ACHN (cell line): ENCODE data around the gene CACNG7.

Source experiments
- DNase-seq: peaks from one replicate; pipeline ENCODE4 v3.0.0-alpha.2; 2015
- in situ Hi-C: cut with HindIII; loops from 2 replicates; pipeline ENCODE4 v1.10.0; 2017; ENCODE audit warnings: low sequenced_read_pairs, low pct_ligation_motif_present, low pct_unique_long_range_greater_than_20kb

CACNG7 gene

DNA sequence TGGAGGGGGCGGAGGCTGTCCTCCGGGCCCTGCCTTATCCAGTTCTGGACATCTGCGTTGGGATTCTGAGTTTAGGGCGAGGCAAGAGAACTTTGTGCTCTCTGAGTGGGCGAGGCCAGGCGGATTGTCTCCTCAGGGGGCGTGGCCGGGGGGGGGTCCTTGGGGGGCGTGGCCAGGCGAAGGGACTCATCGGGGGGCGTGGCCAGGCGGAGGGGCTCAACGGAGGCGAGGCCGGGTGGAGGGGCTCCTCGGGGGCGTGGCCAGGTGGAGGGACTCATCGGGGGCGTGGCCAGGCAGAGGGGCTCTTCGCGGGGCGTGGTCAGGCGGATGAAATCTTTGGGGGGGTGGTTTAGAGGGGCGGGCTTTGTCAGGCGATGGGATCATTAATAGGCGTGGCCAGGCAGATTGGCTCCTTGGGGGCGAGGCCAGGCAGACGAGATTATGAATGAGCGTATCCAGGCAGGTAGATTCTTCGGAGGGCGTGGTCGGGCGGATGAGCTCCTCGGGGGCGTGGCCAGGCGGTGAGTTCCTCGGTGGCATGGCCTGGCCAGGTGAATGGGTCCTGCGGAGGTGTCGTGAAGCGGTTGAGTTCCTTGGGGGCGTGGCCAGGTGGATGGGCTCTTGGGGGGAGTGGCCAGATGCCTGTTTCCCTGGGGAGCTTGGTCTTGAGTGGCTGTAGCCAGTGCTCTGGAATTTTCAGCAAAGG is 10.3 kb upstream of the CACNG7 start:
- in situ Hi-C loops: no loop called here

DNA sequence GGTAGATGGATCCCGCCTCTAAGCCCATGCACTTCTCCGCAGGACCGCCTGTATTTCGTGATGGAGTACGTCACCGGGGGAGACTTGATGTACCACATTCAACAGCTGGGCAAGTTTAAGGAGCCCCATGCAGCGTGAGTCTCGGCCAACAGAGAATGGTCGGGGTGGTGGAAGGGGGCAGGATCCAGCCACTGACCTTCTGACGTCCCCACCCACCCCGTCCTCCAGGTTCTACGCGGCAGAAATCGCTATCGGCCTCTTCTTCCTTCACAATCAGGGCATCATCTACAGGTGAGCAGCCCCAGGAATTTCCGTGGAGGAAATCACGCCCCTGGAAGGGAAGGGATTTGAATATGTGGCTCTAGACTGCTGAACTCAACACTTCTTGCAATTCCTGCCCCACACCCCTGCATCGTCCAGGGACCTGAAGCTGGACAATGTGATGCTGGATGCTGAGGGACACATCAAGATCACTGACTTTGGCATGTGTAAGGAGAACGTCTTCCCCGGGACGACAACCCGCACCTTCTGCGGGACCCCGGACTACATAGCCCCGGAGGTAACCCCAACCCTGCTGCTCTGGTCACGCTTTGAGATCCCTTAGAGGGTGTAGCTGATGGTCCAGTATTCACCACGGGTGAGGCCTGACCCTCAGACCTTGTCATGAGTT is 8.8 kb upstream of the CACNG7 start:
- in situ Hi-C loops: no loop called here
- DNase-seq: no peak

More for the DNA sequence above, 10.3 kb upstream of the CACNG7 start:
- no peak for DNase-seq

DNA sequence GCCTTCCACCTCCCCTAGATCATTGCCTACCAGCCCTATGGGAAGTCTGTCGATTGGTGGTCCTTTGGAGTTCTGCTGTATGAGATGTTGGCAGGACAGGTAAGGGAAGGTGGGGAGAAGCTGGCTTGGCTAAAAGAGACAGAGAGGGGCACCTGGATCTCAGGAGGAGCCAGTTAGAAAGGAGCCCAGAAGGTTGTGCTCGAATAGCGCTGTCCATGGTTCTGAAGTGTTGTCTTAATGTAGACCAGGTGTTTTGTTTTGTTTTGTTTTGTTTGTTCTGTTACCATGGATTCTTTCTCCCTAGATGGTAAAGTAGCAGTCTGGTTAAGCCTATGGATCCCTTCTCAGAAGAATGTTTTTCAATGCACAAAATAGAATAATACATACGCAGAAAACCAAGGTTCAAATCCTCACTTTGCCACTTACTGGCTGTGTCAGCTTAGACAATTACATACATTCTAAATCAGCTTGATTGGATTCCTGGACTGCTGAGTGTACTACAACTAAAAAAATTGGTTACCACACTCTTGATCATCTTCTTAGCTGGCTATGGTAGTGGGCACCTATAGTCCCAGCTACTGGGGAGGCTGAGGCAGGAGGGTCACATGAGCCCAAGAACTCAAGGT is 5.9 kb upstream of the CACNG7 start:
- in situ Hi-C loops: no loop called here
- peak; percentile 9 for DNase-seq

DNA sequence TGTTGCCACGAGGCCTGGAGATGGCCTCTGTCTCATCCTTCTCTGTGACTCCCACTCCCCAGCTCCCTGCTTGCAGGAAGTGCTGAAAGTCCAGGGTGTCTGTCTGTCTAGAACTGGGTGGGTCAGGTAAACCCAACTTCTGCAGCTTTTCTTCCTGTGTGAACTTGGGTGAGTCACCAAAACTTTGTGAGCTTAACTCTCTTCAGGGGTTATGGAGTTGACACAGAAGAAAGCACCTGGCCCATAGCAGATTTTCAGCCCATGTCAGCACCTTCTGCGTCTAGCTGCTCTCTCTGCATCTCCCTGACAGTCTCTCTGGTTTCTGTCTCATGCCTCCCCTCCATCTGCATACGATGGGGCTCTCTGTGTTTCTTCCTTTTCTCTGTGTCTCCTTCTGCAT is 4.2 kb upstream of the CACNG7 start:
- no peak for DNase-seq

DNA sequence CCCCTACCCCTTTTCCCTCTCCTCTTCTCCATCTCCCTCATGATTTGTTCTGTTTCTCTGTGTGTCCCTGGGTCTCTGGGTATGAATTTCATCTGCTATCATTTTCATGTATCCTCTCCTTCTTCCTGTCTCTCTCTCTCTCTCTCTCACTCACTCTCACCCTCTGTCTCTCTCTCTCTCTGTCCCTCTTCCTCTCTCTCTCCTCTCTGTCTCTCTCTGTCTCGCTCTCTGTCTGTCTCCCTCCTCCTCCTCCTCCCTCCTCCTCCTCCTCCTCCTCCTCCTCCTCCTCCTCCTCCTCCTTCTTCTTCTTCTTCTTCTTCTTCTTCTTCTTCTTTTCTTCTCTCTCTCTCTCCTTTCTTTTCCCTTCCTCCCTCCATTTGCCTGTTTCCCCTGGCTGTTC is 3.3 kb upstream of the CACNG7 start:
- in situ Hi-C loops: no loop called here
- no peak for DNase-seq

More for the DNA sequence above, 4.2 kb upstream of the CACNG7 start:
- in situ Hi-C loops: no loop called here

DNA sequence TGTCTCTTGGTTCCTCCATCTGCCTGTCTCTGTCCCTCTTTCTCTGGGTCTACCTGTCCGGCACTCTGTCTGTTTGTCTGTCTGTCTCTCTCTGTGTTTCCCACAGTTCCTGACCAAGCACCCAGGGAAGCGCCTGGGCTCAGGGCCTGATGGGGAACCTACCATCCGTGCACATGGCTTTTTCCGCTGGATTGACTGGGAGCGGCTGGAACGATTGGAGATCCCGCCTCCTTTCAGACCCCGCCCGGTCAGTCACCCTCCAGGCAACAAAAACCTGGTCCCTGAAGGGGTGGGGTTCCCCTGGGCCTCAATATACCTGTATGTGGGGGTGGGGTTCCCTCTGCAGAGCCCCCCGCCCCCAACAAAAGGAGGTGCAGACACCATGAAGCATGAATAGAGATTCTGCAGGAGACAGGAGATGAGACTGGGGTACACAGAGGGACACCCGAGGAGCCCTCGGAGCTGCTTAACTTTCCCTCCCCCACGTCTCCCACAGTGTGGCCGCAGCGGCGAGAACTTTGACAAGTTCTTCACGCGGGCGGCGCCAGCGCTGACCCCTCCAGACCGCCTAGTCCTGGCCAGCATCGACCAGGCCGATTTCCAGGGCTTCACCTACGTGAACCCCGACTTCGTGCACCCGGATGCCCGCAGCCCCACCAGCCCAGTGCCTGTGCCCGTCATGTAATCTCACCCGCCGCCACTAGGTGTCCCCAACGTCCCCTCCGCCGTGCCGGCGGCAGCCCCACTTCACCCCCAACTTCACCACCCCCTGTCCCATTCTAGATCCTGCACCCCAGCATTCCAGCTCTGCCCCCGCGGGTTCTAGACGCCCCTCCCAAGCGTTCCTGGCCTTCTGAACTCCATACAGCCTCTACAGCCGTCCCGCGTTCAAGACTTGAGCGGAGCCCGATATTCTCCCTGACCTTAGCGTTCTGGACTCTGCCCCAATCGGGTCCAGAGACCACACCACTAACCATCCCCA is 2.6 kb upstream of the CACNG7 start:
- DNase-seq: no peak
- in situ Hi-C loops: no loop called here

DNA sequence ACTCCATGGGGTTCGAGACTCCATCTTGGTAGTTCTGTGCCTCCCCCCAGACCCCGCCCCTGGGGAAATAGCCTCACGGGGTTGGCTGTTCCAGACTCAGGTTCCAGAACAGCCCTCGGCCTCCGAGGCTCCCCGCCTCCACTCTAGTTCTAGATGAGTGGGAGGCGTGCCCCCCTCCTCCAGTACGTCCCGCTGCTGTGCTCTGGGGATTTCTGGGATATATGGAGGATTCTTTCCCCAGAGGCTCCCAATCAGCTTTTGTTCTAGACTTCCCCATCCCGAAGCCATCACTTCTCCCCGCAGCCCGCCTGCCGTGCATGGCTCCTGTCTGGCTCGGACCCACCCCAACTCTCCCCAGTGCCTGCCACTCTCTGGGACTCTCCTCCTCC is 1.9 kb upstream of the CACNG7 start:
- DNase-seq: no peak
- in situ Hi-C loops: no loop called here

DNA sequence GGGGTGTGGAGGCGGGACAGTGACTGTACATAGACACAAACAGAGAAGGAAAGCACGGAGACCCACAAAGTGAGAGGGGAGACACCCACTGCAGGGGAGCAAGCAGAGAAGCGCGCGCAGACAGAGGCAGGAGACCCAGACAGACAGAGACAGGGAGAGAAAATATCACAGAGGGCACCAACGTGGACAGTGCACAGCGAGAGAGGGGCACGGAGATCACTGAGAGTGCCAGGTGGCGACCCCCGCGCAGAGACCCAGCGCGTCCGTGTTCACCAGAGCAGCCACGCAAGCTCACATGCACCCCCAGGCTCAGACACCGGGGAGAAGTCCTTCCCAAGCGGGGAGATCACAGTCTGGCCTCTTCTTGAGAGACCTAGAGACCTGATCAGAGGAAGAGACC is 1.4 kb upstream of the CACNG7 start:
- no peak for DNase-seq
- in situ Hi-C loops: no loop called here

DNA sequence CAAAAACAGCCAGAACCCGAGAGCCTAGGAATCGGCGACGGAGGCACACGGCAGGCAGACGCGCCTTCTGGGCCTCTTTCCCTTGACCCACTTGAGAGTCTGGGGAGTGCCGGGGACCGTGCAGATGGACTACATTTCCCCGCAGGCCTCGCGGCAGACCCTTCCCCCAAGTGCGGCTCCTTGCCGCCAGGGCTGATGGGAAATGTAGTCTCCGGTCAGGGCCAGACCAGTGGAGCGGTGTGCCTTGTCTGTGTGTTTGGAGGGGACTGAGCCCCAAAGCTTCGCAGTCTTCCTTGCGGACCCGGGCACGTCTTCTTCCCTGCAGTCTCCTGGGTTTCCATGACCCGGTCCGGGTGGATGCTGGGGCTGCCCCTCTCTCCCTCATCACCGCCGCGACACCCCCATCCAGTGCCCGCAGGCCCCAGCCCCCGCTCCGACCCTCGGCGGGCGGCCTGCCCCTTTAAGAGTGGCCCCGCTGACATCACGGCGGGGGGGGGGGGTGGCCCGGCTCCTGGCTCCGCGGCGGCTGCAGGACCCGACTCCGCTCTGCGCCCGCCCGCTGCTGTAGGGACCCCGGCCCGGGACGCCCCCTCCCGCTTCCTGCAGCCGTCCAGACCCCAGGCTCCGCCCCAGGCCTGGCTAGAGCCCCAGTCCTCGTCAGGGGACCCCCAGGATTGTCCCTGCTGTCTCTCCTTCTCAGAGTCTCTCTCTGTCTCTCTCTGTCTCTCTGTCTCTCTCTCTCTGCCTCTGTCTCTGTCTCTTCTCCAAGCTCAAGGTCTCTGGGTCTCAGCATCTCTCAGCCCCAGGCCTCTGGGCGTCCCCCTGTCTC is 758 bp upstream of the CACNG7 start:
- in situ Hi-C loops: no loop called here
- DNase-seq: no peak

DNA sequence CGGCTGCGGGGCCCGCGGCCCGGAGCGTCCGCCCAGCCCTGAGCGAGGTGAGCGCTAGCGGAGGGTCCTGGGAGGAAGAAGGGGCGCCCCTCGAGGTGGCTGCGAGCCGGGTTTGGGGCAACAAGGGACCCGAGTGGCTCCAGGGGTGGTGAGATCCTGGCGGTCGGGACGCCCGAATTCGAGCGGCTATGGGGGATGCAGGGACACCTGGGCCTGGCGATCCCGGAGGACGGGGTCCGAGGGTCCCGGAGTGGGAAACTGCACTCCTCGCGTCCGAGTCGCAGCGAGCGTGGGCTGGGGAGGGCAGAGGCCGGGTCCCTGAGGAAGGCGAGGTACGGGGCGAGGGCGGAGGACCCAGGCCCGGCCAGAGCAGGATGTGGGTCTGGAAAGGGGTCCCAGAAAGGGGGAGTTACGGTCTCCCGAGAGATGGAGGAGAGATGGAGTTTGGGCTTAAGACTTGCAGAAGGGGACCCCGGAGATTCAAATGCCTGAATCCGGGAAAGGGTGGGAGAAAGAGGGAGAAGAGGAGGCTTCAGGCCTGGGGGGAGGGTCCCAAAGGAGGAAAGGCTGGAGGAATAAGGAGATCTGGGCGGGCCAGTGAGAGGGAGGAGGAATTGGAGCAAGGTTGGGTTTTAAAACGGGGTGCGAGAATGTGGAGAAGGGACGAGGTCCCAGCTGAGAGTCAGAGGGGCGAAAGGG is 542 bp downstream of the CACNG7 start:
- DNase-seq: no peak

DNA sequence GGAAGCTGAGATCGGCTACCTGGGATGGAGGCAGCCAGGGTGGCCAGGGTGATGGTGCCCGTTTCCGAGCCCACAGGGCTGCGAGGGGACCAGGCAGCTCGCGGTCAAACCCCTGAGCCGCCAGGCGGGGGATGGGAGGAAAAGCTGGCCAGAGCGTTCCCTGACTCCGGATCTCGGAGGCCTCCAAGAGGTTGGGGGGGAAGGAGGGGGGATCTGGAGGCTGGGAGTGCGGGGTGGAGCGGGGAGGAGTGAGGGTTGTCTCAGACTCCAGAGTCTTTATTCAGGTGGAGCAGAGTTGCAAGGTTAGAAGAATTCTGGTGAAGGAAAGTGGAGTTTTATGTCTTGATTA is 1.1 kb downstream of the CACNG7 start:
- in situ Hi-C loops: no loop called here
- no peak for DNase-seq

More for the DNA sequence above, 542 bp downstream of the CACNG7 start:
- in situ Hi-C loops: no loop called here

DNA sequence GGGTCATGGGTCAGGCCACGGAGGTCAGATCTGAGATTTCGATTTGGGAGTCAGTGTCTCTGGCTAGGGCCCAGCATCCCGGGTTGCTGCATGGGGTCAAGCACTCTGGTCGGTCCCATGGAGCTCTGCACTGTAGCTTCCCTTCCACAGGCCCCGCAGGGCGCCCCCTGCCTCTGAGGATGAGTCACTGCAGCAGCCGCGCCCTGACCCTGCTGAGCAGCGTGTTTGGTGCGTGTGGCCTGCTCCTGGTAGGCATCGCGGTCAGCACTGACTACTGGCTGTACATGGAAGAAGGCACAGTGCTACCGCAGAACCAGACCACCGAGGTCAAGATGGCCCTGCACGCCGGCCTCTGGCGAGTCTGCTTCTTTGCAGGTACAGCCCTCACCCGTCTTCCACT is 3.6 kb downstream of the CACNG7 start:
- in situ Hi-C loops: no loop called here
- no peak for DNase-seq

DNA sequence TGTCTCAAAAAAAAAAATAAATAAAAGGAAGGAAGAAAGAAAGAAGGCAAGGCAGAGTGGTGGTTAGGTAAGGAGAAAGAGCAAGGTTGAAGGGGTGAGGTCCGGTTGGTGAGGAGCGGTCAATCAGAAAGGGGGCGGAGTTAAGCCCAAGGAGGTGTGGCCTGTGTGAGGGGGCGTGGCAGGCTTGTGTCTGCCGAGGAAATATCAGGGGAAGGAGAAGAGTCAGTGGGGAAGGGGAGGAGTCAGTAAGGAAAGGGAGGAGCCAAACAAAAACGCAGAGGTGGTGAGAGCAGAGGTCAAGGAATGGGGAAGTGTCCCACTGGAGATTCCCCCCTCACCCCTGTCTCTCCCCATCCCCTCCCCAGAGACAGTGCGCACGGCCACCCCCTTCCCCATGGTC is 5.9 kb downstream of the CACNG7 start:
- in situ Hi-C loops: no loop called here
- no peak for DNase-seq

DNA sequence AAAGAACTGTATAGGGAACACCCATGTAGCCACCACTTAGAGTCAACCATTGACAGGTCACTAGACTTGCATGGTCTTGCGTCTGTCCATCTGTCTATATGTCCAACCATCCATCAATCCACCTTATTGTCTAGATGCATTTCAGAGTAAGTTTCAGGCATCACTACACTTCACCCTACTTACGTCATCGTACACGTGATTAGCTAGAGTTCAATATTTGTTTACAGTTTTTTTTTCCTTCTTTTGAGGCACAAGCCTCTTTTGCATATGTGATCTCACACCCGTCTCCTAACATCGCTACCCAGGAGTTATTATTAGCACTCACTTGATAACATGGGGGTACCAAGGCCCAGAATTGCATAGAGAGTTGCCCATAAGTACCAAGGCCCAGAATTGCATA is 6.9 kb downstream of the CACNG7 start:
- in situ Hi-C loops: no loop called here

DNA sequence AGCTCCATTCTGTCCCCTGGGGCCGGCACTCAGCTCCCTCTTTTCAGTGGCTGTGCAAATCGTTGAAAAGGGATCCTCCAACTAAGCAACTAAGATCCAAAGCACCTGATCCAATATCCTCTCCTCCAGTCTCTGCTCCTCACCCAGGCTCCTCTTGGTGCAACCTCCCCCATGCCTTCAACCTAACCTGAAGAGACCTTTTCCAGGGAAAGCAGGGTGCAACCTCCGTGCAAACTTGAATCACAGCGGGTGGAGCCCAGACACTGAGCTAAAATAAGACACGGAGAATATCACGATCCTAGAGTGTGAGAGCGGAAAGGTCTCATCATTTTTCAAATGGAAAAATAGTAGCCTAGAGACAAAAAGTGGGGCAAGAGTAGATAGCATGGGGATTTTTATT is 8.3 kb downstream of the CACNG7 start:
- in situ Hi-C loops: no loop called here
- DNase-seq: no peak

More for the DNA sequence above, 6.9 kb downstream of the CACNG7 start:
- DNase-seq: no peak

DNA sequence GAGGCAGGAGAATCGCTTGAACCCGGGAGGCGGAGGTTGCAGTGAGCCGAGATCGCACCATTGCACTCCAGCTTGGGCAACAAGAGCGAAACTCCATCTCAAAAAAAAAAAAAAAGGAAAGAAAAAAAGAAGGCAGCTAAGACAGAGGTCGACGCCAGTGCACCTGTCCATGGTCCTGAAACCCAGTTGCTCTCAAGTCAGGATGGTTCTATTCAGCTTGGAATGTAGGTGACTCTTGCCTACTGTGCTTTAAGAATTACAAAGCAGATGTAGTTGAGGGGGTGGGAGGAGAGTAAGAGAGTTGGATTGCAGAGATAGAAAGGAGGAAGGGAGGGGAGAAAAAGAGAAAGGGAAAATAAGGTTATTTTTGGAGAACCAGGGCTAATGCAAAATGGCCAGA is 18.7 kb downstream of the CACNG7 start:
- in situ Hi-C loops: loop anchor here (25.0 kb wide), 1 partner anchor 110 kb away; no protein-coding TSS in a partner anchor
- DNase-seq: peak; percentile 38

DNA sequence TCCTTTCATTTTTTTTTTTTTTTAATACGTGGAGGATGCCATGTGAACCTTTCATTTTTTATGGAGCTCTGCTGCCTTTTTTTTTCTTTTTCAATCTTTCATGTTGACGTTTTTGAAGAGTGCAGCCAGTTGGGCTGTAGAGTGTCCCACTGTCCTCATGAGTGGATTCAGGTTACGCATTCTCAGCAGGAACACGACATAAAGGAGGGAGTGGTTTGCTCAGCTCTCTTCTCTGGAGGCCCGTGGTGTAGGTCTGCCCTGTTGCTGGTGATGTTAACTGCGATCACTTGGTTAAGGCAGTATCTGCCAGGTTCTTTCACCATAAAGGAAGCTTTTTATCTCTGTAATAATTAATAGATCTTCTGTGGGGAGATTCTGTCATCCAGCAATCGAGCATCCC is 27.0 kb downstream of the CACNG7 start:
- no peak for DNase-seq
- in situ Hi-C loops: loop anchor here (25.0 kb wide), 1 partner anchor 101 kb away; no protein-coding TSS in a partner anchor
